Ishikawa (cell line): ENCODE measurements around the gene PSMD13.

ENCODE experiments used
- CEBPB ChIP-seq: IDR thresholded peaks from 2 replicates; pipeline ENCODE4 v1.6.1; 2012
- CREB1 ChIP-seq: IDR thresholded peaks from 2 replicates; pipeline ENCODE4 v1.6.1; 2012; ENCODE audit warnings: low read depth
- EGR1 ChIP-seq: IDR thresholded peaks from 2 replicates; pipeline ENCODE4 v1.6.1; 2012
- EP300 ChIP-seq: IDR thresholded peaks from 2 replicates; pipeline ENCODE4 v1.6.1; 2012; ENCODE audit warnings: borderline replicate concordance
- FOXM1 ChIP-seq: IDR thresholded peaks from 2 replicates; pipeline ENCODE4 v1.6.1; 2012; ENCODE audit warnings: low read depth, borderline replicate concordance
- NFIC ChIP-seq: IDR thresholded peaks from 2 replicates; pipeline ENCODE4 v1.6.1; 2012
- RAD21 ChIP-seq: IDR thresholded peaks from 2 replicates; pipeline ENCODE4 v1.6.1; 2012; ENCODE audit warnings: low read depth
- TAF1 ChIP-seq: IDR thresholded peaks from 2 replicates; pipeline ENCODE4 v1.6.1; 2012; ENCODE audit warnings: low read depth, mild to moderate bottlenecking
- TCF12 ChIP-seq: IDR thresholded peaks from 2 replicates; pipeline ENCODE4 v1.6.1; 2012; ENCODE audit warnings: low read depth
- TEAD4 ChIP-seq: IDR thresholded peaks from 2 replicates; pipeline ENCODE4 v1.6.1; 2012
- YY1 ChIP-seq: IDR thresholded peaks from 2 replicates; pipeline ENCODE4 v1.6.1; 2012; ENCODE audit warnings: low read depth
- ZBTB7A ChIP-seq: IDR thresholded peaks from 2 replicates; pipeline ENCODE4 v1.6.1; 2012; ENCODE audit warnings: low read depth
- TF ChIP-seq, protein P1 (sequence below): IDR thresholded peaks from 2 replicates; pipeline ENCODE4 v1.6.1; 2012
- TF ChIP-seq, protein P2 (sequence below): IDR thresholded peaks from 2 replicates; pipeline ENCODE4 v1.6.1; 2012; ENCODE audit warnings: low read depth, mild to moderate bottlenecking
- TF ChIP-seq, protein P3 (sequence below): IDR thresholded peaks from 2 replicates; pipeline ENCODE4 v1.6.1; 2012

Gene PSMD13

DNA sequence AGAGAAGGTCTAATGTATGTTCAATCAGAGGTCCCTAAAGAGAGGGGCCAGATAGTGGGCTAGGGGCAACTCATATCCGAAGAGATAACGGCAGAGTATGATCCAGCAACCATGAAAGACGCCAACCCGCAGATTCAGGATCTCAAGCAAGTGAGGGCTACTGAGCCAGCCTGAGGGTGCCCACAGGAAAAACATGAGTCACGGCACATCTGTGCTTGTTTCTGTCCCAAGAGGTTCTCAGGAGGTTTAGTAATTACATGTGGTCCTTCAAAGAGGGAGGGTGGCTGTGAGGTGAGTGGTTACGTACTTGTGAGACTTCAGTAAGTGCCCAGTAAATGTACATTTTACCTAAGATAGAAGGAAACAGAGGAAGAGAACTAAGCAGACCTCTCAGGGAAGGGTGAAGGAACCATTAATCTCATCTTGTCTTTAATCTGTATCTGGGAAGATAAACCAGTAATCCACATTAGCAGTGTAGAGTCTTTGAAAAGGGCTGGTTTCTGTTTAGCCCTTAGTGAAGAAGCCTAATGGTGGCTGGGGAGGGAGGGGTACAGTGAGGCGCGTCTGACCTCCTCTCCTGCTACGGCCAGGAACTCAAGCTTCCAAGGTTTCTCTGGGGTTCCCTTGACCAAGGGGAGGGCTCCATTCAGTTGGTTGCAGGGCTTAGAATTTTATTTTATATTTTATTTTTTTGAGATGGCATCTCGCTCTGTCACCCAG is 10.9 kb upstream of the PSMD13 start:
- TF ChIP-seq RAD21: no peak
- no peak for TF ChIP-seq CREB1
- TF ChIP-seq TCF12: no peak
- TF ChIP-seq, protein P1, sequence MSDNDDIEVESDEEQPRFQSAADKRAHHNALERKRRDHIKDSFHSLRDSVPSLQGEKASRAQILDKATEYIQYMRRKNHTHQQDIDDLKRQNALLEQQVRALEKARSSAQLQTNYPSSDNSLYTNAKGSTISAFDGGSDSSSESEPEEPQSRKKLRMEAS: no peak
- no peak for TF ChIP-seq FOXM1
- no peak for TF ChIP-seq NFIC
- TF ChIP-seq EGR1: no peak
- TF ChIP-seq ZBTB7A: no peak
- no peak for TF ChIP-seq CEBPB
- TF ChIP-seq TAF1: no peak
- TF ChIP-seq, protein P2, sequence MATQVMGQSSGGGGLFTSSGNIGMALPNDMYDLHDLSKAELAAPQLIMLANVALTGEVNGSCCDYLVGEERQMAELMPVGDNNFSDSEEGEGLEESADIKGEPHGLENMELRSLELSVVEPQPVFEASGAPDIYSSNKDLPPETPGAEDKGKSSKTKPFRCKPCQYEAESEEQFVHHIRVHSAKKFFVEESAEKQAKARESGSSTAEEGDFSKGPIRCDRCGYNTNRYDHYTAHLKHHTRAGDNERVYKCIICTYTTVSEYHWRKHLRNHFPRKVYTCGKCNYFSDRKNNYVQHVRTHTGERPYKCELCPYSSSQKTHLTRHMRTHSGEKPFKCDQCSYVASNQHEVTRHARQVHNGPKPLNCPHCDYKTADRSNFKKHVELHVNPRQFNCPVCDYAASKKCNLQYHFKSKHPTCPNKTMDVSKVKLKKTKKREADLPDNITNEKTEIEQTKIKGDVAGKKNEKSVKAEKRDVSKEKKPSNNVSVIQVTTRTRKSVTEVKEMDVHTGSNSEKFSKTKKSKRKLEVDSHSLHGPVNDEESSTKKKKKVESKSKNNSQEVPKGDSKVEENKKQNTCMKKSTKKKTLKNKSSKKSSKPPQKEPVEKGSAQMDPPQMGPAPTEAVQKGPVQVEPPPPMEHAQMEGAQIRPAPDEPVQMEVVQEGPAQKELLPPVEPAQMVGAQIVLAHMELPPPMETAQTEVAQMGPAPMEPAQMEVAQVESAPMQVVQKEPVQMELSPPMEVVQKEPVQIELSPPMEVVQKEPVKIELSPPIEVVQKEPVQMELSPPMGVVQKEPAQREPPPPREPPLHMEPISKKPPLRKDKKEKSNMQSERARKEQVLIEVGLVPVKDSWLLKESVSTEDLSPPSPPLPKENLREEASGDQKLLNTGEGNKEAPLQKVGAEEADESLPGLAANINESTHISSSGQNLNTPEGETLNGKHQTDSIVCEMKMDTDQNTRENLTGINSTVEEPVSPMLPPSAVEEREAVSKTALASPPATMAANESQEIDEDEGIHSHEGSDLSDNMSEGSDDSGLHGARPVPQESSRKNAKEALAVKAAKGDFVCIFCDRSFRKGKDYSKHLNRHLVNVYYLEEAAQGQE: no peak
- TF ChIP-seq TEAD4: no peak
- TF ChIP-seq, protein P3, sequence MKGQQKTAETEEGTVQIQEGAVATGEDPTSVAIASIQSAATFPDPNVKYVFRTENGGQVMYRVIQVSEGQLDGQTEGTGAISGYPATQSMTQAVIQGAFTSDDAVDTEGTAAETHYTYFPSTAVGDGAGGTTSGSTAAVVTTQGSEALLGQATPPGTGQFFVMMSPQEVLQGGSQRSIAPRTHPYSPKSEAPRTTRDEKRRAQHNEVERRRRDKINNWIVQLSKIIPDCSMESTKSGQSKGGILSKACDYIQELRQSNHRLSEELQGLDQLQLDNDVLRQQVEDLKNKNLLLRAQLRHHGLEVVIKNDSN: no peak
- TF ChIP-seq YY1: no peak
- TF ChIP-seq EP300: no peak

DNA sequence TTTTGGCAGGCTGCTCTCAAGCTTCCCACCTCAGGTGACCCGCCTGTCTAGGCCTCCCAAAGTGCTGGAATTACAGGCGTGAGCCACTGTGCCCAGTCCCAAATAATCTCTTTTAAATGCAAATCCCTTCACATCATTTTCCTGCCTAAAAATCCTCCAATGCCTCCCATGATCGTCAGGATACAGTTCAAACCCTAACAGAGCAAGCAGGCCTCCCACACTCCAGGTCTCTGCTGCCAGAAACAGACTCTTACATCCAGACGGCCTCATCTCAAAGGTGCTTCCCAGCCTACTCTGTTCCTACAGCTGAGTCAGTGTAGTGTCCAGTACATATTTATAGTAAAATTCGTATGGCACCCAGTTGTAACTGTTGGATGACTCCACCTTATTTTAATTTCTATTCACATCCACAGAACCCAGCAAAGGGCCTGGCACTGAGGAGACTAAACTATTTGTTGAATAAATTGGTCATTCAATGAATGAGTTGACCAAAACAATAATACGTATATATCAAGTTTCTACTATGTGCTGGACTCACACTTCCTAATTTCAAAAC is 8.9 kb upstream of the PSMD13 start:
- TF ChIP-seq TCF12: no peak

DNA sequence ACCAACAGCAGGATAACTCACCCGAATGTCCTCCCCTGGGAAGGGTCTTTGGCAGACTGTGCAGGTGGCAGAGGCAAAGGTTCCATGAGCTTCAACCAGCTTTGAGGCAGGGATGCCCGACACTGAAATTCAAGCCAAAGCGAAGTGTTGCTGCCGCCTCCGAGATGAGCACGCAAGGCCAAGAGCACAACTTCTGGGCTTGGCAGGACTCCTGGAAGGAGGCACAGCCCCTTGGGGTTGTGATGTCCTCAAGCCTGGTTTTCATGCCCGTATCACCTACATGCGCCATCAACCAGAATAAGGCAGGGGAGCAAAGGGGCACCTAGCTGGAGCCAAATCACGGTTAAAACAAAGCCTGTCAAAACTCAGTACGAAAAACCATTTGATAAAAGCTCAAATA is 6.3 kb upstream of the PSMD13 start:
- TF ChIP-seq CREB1: no peak
- TF ChIP-seq EP300: no peak
- TF ChIP-seq NFIC: no peak
- TF ChIP-seq, protein P1: no peak
- TF ChIP-seq, protein P2: no peak
- no peak for TF ChIP-seq FOXM1
- no peak for TF ChIP-seq TAF1
- TF ChIP-seq ZBTB7A: no peak
- no peak for TF ChIP-seq CEBPB
- TF ChIP-seq TEAD4: no peak
- TF ChIP-seq EGR1: no peak

DNA sequence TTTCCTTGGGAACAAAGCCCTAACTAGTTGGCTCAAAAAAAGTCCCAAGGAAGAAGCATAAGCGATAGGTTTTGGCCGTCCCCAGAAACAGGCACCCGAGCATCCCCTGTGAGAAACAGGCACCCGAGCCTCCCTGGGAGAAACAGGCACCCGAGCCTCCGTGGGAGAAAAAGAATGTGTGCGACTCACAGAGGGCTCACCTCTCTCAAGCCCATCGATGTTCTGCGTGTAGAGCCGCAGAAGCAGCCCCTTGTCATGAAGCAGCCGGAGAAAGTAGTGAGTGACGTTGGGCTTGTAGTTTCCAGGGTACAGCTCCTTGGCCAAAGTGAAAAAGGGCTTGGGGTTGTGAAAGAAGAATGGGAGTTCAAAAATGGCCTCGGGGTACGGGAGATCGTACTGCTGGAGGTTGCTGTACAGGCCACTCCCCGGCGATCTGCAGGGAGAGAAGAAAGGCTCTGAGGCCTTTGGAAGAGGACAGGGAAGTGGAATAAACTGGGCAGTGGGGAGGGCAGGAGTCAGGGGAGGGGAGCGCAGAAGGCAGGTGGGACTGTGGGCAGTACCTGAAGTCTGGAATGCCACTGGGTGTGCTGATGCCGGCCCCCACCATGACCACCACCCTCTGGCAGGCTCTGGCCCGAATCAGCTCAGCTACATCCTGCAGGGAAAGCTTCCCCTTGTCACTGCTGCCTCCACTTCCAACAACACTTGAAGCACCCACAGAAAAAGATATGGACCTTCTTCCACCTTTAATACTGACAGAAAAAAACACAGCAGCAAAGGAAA is 3.8 kb upstream of the PSMD13 start:
- TF ChIP-seq FOXM1 (no peak), ZBTB7A (no peak), TEAD4 (no peak), EP300 (no peak), YY1 (no peak), TCF12 (no peak), NFIC (no peak), TAF1 (no peak), EGR1 (no peak), CEBPB (no peak)
- TF ChIP-seq, protein P1: no peak
- TF ChIP-seq, protein P2: no peak
